ENCODE measurements around the gene SLAIN2.

Gene SLAIN2

GRCh38 chr4:48297256-48297846 lies 44.0 kb upstream of the SLAIN2 start:
- TF ChIP-seq CTCF (conservative IDR thresholded peaks at IDR 0.05; ENCODE audit: low read depth, low read length), result no peak
- no peaks in the 10 kb centered on the region for H3K79me2 ChIP-seq (ENCODE audit: insufficient read depth, low read depth)
- no peak overlapping the region for H3K9ac ChIP-seq
- no peak overlapping the region for H3K27ac ChIP-seq
- H3K27me3 ChIP-seq (ENCODE audit: insufficient read depth, low read depth), result no peaks in the 10 kb centered on the region
- H3K4me2 ChIP-seq, result peak overlapping the region; percentile 56; the same call in 1 of the 2 replicates
- no peak overlapping the region for H2AFZ ChIP-seq (ENCODE audit: low read depth)
- no peaks in the 10 kb centered on the region for H3K36me3 ChIP-seq (ENCODE audit: insufficient read depth)
- H3K4me1 ChIP-seq (ENCODE audit: low read depth, poor library complexity, severe bottlenecking), result peaks cover 22% of the 10 kb centered on the region
- no peak overlapping the region for H3K4me3 ChIP-seq (IDR thresholded peaks at IDR 0.05; ENCODE audit: insufficient read depth, low read depth, low read length)
- no peaks in the 10 kb centered on the region for H4K20me1 ChIP-seq (ENCODE audit: insufficient read depth)

DNA sequence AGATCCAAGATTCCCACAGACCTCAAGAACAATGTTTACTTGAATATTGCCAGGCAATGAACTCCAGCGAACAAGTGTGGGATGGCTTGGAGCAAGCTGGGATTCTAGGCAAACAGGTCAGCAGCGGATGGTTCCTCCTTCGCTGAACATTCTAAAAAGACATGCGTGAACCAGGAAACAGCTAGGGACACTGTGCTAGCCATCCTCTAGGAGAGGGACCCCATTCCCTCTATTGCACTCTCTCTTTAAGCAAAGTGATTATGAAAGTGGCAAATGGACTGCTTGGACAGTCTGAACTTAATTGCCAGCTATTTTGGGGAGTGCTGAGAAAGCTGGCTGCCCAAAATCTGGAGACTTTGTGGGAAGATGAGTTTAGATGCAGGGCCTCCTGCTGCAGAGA lies 41.8 kb upstream of the SLAIN2 start:
- Histone ChIP-seq H3K4me3 (IDR thresholded peaks at IDR 0.05; ENCODE audit: insufficient read depth, low read depth, low read length) (no peak overlapping the region), H3K27ac (no peak overlapping the region), H3K9ac (no peak overlapping the region), H4K20me1 (ENCODE audit: insufficient read depth) (no peaks in the 10 kb centered on the region), H2AFZ (ENCODE audit: low read depth) (no peak overlapping the region), H3K4me2 (no peak overlapping the region), H3K27me3 (ENCODE audit: insufficient read depth, low read depth) (no peaks in the 10 kb centered on the region), H3K36me3 (ENCODE audit: insufficient read depth) (no peaks in the 10 kb centered on the region), H3K4me1 (ENCODE audit: low read depth, poor library complexity, severe bottlenecking) (peaks cover 22% of the 10 kb centered on the region), H3K79me2 (ENCODE audit: insufficient read depth, low read depth) (no peaks in the 10 kb centered on the region)
- TF ChIP-seq CTCF (conservative IDR thresholded peaks at IDR 0.05; ENCODE audit: low read depth, low read length), result no peak

DNA sequence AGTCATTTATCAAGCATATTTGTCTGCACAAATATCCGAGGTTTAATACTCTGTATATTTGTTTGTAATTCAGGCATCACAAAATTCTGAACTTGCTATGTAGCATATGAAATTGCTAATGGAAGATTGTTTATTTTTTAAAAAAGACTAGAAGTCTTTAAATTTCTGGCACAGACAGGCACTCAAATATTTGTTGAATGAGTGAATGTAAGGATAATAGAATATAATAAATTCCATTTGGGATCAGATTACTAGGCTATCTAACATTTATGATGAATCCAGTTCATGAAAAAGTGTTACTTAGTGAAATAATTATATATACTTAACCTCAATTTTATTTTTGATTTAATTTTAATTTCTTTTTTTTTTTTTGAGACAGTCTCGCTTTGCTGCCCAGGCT lies 41.3 kb upstream of the SLAIN2 start:
- Histone ChIP-seq H3K79me2 (ENCODE audit: insufficient read depth, low read depth) (no peaks in the 10 kb centered on the region), H3K27ac (no peak overlapping the region), H2AFZ (ENCODE audit: low read depth) (no peak overlapping the region), H3K36me3 (ENCODE audit: insufficient read depth) (no peaks in the 10 kb centered on the region), H3K4me1 (ENCODE audit: low read depth, poor library complexity, severe bottlenecking) (peaks cover 22% of the 10 kb centered on the region), H3K9ac (no peak overlapping the region), H4K20me1 (ENCODE audit: insufficient read depth) (no peaks in the 10 kb centered on the region), H3K4me3 (IDR thresholded peaks at IDR 0.05; ENCODE audit: insufficient read depth, low read depth, low read length) (no peak overlapping the region), H3K4me2 (no peak overlapping the region), H3K27me3 (ENCODE audit: insufficient read depth, low read depth) (no peaks in the 10 kb centered on the region)
- no peak for TF ChIP-seq CTCF (conservative IDR thresholded peaks at IDR 0.05; ENCODE audit: low read depth, low read length)

DNA sequence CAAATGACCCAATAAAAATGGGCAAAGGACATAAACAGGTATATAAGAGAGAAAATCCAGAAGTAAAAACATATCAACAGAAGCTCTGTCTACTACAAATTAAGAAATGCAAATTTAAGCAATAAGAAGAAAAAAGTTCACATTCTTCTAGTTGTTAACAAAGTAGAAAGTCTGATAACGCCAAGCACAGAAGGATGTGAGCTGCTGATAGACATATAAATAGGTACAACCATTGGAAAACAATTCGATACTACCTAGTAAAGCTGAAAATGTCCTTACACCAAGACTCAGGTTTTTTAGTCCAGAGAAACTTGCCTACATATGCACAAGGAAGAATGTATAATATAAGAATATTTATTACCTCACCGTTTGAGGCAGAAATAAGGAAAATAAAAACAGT lies 35.8 kb upstream of the SLAIN2 start:
- Histone ChIP-seq H3K27ac (no peak overlapping the region), H3K36me3 (ENCODE audit: insufficient read depth) (no peaks in the 10 kb centered on the region), H2AFZ (ENCODE audit: low read depth) (no peak overlapping the region), H3K27me3 (ENCODE audit: insufficient read depth, low read depth) (no peaks in the 10 kb centered on the region), H3K9ac (no peak overlapping the region), H3K4me1 (ENCODE audit: low read depth, poor library complexity, severe bottlenecking) (no peaks in the 10 kb centered on the region), H4K20me1 (ENCODE audit: insufficient read depth) (no peaks in the 10 kb centered on the region), H3K79me2 (ENCODE audit: insufficient read depth, low read depth) (no peaks in the 10 kb centered on the region), H3K4me2 (no peak overlapping the region), H3K4me3 (IDR thresholded peaks at IDR 0.05; ENCODE audit: insufficient read depth, low read depth, low read length) (no peak overlapping the region)
- TF ChIP-seq CTCF (conservative IDR thresholded peaks at IDR 0.05; ENCODE audit: low read depth, low read length), result no peak

Data from KMS-11 (cell line).